ENCODE data around the gene PAFAH1B2.
"Not testable (repeated sequence)": the region's sequence is repeated elsewhere in the genome, so short reads cannot be mapped to it uniquely, and the experiment has no call there.

- TF ChIP-seq TCF12 (IDR thresholded peaks at IDR 0.05; ENCODE audit: low read depth, low read length); REST (IDR thresholded peaks at IDR 0.05; ENCODE audit: low read depth, low read length); GABPA (IDR thresholded peaks at IDR 0.05; ENCODE audit: low read depth); CHD2 (IDR thresholded peaks at IDR 0.05; ENCODE audit: borderline replicate concordance, low read depth, low read length); MYC (IDR thresholded peaks at IDR 0.05; ENCODE audit: insufficient read depth, insufficient read length, insufficient replicate concordance, low read length, severe bottlenecking); ZBTB11 (CRISPR knock-in tag; IDR thresholded peaks at IDR 0.05); POU2F2 (IDR thresholded peaks at IDR 0.05; ENCODE audit: borderline replicate concordance, low read depth, low read length); SKIL (IDR thresholded peaks at IDR 0.05; ENCODE audit: low read depth, poor library complexity, severe bottlenecking); POLR2AphosphoS5 (IDR thresholded peaks at IDR 0.05; ENCODE audit: low read length); ZSCAN29 (IDR thresholded peaks at IDR 0.05); SREBF1 (IDR thresholded peaks at IDR 0.05; ENCODE audit: low read length); PML (IDR thresholded peaks at IDR 0.05; ENCODE audit: low read length): not testable (repeated sequence)
Observed at GRCh38 chr11:117209351-117210125, 65.5 kb downstream of the PAFAH1B2 start.
